ENCODE data around the gene LRFN3.

DNA sequence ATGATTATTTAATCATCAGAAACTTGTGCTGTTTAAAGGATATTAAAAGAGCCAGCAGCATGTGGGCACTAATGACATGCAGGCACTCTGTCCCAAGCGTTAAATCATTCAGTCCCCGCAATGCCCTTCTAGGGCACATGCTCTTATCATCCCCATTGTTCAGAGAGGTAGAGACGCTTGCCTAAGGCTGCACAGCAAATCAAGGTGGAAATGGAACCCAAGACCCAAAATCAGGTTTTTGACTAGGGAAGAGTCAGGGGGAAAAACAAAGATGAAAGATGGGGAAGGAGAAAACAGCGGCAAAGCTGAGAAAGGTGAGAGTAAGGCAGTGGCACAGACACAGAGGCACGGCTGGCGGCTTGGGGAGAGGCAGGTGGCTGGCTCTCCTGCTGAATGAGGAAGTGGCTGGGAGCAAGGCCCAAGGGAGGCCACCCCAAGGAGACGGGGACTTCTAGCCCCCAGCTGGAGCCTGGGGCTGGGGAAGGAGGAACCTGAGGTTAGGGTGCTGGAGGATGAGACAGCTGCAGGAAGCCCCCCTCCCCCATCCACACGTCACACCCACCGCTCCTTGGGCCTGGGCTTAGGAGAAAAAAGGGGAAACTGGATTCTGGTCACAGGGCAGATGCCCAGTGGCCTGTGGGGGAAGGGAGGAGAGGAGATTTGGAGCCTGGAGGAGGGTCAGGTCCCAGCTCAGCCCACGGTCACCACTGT lies 27.0 kb upstream of the LRFN3 start:
- TF ChIP-seq, protein P1, sequence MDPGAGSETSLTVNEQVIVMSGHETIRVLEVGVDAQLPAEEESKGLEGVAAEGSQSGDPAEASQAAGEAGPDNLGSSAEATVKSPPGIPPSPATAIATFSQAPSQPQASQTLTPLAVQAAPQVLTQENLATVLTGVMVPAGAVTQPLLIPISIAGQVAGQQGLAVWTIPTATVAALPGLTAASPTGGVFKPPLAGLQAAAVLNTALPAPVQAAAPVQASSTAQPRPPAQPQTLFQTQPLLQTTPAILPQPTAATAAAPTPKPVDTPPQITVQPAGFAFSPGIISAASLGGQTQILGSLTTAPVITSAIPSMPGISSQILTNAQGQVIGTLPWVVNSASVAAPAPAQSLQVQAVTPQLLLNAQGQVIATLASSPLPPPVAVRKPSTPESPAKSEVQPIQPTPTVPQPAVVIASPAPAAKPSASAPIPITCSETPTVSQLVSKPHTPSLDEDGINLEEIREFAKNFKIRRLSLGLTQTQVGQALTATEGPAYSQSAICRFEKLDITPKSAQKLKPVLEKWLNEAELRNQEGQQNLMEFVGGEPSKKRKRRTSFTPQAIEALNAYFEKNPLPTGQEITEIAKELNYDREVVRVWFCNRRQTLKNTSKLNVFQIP (CRISPR knock-in tag; IDR thresholded peaks at IDR 0.05; ENCODE audit: borderline replicate concordance, low read depth), result no peak
- TF ChIP-seq, protein P2, sequence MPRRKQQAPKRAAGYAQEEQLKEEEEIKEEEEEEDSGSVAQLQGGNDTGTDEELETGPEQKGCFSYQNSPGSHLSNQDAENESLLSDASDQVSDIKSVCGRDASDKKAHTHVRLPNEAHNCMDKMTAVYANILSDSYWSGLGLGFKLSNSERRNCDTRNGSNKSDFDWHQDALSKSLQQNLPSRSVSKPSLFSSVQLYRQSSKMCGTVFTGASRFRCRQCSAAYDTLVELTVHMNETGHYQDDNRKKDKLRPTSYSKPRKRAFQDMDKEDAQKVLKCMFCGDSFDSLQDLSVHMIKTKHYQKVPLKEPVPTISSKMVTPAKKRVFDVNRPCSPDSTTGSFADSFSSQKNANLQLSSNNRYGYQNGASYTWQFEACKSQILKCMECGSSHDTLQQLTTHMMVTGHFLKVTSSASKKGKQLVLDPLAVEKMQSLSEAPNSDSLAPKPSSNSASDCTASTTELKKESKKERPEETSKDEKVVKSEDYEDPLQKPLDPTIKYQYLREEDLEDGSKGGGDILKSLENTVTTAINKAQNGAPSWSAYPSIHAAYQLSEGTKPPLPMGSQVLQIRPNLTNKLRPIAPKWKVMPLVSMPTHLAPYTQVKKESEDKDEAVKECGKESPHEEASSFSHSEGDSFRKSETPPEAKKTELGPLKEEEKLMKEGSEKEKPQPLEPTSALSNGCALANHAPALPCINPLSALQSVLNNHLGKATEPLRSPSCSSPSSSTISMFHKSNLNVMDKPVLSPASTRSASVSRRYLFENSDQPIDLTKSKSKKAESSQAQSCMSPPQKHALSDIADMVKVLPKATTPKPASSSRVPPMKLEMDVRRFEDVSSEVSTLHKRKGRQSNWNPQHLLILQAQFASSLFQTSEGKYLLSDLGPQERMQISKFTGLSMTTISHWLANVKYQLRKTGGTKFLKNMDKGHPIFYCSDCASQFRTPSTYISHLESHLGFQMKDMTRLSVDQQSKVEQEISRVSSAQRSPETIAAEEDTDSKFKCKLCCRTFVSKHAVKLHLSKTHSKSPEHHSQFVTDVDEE (CRISPR knock-in tag; IDR thresholded peaks at IDR 0.05), result no peak
- TF ChIP-seq ZNF70 (CRISPR knock-in tag; IDR thresholded peaks at IDR 0.05) (no peak), RARB (CRISPR knock-in tag; IDR thresholded peaks at IDR 0.05) (no peak), ZC3H10 (CRISPR knock-in tag; IDR thresholded peaks at IDR 0.05) (no peak), OSR1 (CRISPR knock-in tag; IDR thresholded peaks at IDR 0.05) (no peak), ZFP30 (CRISPR knock-in tag; IDR thresholded peaks at IDR 0.05) (no peak), ZNF565 (CRISPR knock-in tag; conservative IDR thresholded peaks at IDR 0.05; ENCODE audit: low read depth) (no peak), PPARA (CRISPR knock-in tag; IDR thresholded peaks at IDR 0.05; ENCODE audit: borderline replicate concordance) (no peak), ZNF8 (CRISPR knock-in tag; IDR thresholded peaks at IDR 0.05) (no peak), CSDC2 (CRISPR knock-in tag; IDR thresholded peaks at IDR 0.05) (no peak), TOX (CRISPR knock-in tag; IDR thresholded peaks at IDR 0.05; ENCODE audit: borderline replicate concordance) (no peak)
- TF ChIP-seq, protein P3, sequence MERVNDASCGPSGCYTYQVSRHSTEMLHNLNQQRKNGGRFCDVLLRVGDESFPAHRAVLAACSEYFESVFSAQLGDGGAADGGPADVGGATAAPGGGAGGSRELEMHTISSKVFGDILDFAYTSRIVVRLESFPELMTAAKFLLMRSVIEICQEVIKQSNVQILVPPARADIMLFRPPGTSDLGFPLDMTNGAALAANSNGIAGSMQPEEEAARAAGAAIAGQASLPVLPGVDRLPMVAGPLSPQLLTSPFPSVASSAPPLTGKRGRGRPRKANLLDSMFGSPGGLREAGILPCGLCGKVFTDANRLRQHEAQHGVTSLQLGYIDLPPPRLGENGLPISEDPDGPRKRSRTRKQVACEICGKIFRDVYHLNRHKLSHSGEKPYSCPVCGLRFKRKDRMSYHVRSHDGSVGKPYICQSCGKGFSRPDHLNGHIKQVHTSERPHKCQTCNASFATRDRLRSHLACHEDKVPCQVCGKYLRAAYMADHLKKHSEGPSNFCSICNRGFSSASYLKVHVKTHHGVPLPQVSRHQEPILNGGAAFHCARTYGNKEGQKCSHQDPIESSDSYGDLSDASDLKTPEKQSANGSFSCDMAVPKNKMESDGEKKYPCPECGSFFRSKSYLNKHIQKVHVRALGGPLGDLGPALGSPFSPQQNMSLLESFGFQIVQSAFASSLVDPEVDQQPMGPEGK (CRISPR knock-in tag; IDR thresholded peaks at IDR 0.05; ENCODE audit: borderline replicate concordance), result no peak

Data from SK-N-SH treated with all-trans-retinoic acid at 6 μM for 48 hours (cell line).